HG03565 (cell line): ENCODE results near the gene ATG4A.

ENCODE experiments used
- ATAC-seq: cut with Tn5 transposase; IDR thresholded peaks from one replicate; pipeline ENCODE4 v1.9.1; 2021; ENCODE audit warnings: mild to moderate bottlenecking, moderate library complexity; ENCODE audit not compliant: unreplicated experiment

ATG4A gene, protein sequence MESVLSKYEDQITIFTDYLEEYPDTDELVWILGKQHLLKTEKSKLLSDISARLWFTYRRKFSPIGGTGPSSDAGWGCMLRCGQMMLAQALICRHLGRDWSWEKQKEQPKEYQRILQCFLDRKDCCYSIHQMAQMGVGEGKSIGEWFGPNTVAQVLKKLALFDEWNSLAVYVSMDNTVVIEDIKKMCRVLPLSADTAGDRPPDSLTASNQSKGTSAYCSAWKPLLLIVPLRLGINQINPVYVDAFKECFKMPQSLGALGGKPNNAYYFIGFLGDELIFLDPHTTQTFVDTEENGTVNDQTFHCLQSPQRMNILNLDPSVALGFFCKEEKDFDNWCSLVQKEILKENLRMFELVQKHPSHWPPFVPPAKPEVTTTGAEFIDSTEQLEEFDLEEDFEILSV

DNA sequence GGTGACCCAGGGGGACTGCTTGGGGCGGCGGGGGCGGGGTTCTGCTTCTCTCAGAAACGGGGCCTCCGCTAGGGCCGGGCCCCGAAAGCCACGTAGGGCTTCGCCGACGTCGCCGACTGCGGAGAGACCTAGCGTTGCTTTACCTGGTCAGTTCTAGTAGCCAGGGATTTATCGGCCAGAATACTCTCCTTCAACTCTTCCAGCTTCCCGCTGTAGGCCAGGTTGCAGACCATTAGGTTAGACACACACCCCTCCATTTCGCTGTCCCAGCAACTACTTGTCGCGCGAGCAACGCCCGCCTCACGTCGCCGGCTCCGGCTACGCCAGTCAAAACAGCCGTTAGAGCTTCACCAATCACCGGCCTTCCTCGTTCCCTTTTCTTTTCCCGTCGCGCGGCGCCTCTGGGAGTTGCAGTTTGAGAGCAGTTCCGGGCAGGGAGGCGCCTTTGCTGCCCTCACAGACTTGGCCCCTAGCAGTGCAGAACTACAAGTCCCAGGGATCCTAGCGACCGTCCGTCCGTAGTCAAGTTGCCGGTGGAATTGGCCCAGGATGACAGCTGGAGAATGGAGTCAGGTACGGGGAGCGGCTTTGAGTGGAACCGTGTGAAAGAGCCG lies at the start of gene ATG4A, which contains the start of gene PSMD10:
Gene ATG4A (plus strand): TSS at position 515 of the 614 bp plus-strand sequence. CDS start 49 bp downstream, at position 564.
Gene PSMD10 (minus strand): TSS at position 279 of the 614 bp plus-strand sequence. CDS start 22 bp downstream, at position 257.
- peak; percentile 95 for ATAC-seq

DNA sequence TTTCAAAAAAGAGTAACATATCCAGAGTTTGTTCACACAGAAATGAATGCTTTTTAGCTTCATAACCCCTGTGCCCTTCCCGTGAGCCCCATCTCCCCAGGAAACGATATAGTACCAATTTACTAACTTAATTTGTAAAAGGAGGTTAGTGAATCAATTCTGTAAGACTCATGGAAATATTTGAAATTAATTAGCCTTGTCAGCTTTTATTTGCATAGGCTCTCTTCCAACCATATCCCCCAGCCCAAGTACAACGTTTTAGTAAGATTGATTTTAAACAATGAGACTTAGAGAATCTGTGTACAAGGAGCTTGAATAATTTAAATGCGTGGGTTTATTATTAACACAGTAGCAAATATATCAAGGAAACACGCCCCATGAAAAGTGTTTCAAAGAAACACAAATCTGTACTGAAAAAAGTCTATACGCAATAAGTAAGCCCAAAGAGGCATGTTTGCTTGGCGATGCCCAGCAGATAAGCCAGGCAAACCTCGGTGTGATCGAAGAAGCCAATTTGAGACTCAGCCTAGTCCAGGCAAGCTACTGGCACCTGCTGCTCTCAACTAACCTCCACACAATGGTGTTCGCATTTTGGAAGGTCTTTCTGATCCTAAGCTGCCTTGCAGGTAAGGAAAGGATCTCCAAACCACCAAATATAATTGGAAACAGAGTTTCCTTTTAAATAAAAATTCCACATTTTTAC lies 46.9 kb upstream of the ATG4A start, which contains the start of gene VSIG1:
Gene VSIG1 (plus strand): TSS at position 512 of the 703 bp plus-strand sequence. CDS start 66 bp downstream, at position 578.
- ATAC-seq = no peak

DNA sequence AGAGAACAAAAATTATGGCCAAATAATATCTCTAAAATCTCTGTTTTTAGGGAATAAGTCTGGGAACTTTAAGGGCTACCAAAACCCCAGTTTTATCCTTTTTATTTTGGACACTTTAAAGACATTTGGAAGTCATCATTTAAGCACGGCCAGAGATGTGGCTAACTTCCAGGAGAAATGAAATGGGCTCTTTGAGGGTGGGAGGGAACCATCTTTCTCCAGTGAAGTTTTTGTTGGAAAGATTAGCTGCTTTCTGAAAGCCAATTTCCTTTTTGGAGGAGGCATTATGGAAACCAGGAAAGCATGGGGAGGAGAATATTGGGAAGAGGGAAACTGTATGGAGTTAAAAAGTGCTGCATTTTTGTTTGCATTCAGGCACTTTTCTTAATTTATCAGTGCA lies 41.9 kb upstream of the ATG4A start:
- no peak for ATAC-seq

DNA sequence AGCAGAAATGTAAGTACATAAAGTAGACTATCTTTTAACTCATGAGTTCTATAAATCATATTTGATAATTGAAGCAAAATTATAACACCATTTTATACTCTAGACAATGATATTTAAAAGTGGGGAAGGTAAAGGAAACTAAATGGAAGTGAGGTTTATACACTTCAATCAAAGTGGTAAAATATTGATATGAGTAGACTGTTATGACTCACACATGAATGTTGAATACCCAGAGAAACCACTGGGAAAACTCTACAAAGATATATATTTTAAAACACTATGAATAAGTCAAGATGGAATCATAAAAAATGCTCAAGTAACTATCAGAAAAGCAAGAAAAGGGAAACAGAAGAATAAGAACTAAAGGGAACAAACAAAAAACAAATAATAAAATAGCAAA lies 38.4 kb upstream of the ATG4A start:
- peak; percentile 46 for ATAC-seq

DNA sequence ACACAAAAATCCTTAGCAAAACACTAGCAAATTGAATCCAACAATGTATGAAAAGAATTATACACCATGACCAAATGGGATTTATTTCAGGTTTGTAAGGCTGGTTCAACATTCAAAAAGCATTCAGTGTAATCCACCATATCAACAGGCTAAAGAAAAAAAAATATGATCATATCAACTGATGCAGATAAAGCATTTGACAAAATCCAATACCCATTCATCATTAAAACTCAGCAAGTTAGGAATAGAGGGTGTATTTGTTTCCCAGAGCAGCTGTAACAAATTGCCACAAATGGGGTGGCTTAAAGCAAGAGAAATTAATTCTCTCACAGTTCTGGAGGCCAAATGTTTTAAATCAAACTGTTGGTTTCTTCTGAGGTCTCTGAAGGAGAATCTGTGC lies 36.0 kb upstream of the ATG4A start:
- ATAC-seq = no peak

DNA sequence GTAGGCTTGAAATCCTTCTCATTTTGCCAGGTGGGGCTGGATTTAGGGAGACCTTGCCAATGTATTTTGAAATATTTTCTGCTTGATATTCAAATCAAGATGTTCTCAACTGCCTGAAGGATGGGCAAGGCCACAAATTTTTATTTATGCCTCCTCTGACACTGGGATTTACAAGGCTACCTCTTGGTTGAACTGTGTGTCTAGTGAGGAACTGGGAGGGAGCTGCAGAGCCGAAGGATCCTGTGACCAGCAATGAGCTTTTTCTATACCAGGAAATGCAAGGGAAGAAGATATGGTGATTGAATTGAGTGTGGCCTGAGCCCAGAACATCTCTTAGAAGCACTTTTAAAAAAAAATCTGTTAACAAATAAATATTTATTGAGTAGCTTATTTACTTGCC lies 31.8 kb upstream of the ATG4A start:
- ATAC-seq = no peak

DNA sequence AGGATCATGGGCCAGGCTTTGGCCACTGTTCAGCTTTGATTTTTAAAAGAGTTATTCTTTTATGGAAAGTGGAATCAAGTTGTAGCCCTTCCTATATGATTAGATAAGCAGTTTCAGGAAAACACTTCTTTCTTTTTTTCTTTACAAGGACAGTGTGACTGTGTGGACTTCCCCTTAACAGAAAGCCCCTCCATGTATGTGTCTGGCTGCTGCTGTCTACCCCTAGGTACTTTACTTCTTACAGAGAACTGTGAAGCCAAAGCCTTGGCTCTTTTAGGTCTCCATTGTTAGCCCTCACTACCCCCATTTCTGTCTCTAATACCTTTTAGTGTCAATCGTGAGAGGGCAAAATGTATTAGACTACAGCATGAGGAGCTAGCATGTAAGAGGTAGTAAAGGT lies 27.6 kb upstream of the ATG4A start:
- no peak for ATAC-seq

DNA sequence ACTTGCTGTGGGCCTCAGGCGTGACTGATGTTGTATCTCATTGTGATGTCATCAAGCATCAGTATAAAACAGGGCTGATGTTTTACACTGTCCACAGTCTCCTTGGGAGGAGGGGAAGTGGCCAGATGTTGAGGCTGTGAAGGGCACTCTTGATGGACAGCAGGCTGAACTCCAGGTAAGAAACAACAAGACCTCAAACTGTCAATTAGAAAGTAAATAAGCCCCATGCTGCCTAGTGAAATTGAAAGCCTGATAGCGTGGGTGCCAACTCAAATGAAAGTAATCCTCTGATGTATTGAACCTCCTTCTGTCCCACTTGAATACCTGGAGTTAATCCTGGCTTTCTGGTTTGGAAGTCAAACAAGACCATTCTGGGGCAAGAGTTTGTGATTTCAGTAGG lies 27.0 kb upstream of the ATG4A start:
- peak; percentile 43 for ATAC-seq

DNA sequence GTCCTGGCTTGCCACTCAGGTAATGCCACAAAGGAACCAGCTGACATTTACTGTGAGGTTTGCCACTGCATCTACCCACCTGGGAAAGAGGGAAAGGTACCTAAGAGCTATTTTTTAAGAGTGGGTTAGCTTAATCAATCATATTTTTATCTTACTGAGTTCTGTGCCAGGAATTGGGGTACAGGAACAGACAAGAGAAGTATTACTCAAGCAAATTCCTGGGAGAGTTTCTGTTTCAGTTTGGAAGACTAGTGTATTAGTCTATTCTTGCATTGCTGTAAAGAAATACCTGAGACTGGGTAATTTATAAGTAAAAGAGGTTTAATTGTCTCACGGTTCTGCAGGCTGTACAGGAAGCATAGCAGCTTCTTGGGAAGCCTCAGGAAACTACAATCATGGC lies 23.5 kb upstream of the ATG4A start:
- no peak for ATAC-seq

DNA sequence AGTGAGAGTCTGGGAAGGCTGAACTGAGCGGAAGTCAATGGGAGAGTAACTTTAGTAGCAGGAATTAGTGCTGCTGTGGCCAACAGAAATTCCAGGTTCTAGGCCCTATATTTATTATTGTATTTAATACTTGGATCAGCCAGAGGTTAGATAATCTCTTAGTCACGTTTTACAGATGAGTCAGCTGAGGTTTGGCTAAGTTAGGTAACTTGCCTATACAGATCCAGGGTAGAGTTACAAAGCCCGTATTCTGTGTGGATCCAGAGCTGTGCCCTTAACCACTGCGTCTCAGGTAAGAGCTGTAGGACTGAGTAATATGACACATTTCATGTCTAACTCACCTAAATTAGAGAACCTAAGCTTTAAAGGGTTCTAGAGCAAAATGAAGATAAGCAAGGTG lies 20.7 kb upstream of the ATG4A start:
- no peak for ATAC-seq

DNA sequence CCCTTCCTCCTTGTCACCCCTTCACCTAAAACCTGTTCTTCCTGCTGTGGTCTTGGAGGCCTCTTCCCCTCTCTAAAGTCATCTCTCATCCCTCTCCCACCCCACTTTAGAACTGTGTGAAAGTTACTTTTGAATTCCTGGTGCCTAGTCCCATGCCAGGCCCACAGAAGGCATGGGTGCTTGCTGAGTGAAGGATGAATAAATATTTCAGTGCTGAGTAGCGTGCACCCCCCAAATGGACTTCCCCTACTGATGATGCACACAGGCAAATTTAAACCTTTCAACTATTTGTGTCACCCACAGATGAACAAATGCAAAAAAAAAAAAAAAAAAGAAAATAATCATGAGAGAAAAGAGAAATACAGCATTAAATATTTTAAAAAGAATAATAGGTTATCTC lies 20.0 kb upstream of the ATG4A start:
- ATAC-seq = no peak

DNA sequence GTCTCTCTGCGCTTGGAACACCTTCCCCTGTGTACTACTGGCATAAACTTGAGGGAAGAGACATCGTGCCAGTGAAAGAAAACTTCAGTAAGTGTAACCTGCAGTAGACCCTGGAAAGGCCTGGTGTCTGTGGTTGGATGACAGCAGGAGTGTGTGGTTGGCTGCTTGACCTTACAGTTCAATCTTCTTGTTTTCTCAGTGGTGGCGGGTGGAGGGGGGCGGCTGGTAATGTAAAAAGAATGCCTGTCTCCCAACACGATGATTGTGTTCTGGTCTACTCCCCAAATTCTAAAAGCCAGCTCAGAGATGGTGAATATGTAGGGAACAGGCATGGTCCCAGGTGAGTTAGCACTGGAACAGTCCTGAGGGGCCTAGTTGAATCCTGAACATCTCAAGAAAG lies 18.8 kb upstream of the ATG4A start:
- ATAC-seq = no peak

DNA sequence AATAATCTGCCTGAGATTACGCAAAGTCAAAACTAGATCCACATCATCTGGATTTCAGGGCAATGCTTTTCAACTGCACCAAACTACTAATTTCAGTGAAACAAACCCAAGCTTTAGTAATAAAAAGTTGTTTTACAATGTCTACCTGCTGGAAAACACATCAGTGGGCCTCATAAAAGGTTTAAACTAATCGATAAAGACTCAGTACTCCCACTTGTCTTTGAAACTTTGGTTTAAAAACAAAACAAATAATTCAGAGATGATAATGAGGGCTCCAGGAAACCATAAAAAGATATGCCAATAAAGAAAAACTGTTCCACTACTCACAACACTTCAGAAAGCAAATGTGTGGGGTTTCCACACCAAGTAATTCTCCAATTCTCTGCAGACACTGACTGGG lies 10.5 kb upstream of the ATG4A start:
- ATAC-seq = no peak

DNA sequence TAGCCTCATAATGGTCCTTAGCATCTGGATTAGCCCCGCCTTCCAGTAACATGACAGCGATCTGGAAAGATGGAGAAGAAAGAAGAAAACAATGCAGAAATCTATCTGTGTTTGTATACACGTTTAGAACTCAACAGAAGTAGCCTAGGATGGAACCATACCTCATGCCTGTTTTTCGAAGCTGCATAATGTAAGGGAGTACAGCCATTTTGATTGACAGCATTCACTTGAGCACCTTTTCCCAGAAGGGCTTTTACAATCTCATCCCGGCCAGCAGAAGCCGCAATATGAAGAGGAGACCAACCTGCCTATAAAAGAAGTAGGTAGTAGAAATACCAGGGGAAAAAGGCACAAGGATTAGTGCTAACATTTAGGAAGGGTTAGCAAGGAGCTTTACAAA lies 3.8 kb upstream of the ATG4A start:
- ATAC-seq = no peak

DNA sequence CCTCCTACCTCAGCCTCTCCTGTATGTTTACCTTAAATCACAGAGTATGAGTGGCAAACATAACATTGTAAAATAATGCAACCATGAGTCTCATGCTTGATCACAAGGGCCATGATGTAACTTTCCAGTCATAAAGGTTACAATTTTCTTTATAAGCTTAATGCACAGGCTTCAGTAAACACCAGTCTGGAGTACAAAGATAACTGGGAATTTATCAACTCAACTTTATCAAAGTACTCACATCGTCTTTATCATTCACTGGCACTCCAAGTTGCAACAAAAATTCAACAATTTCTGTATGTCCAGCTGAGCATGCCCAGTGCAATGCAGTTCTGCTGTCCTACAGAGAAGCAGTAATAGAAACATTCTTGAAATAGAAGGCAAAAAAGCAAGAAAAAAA lies 3.1 kb upstream of the ATG4A start:
- no peak for ATAC-seq

DNA sequence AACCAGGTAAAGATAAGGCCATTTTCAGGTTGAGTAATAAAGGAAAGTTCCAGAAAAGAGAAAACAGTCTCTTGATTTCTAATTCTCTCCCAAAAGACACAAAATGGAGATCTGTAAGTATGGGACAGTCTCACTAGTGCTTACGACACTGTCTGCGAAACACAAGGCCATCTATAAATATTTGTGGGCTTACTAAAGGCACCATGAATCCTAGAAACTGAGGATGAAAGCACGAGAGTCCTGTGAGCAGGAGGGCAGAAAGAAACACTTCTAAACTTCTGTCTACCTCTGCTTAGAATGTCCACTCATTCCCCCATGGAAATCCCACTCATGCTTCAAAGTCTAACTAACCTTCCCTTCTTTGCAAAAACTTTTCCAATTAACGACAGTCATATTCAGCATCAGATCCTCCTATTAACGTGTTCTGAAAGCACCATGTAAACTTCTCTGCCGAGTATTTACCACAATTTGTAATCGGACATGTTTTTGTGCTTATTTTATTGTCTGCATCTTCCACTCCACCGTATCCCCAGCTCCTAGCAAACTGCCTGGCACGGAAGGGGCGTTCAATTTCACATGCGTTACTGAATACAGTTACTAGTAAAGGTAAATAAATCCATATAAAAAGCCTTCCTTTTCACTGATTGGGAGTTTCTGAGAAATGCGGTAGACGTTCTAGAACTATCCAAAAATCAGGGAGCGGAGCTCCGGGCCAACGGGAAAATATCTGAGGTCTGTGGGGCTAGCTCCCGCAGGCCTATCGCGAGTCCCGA lies 901 bp upstream of the ATG4A start:
- no peak for ATAC-seq

DNA sequence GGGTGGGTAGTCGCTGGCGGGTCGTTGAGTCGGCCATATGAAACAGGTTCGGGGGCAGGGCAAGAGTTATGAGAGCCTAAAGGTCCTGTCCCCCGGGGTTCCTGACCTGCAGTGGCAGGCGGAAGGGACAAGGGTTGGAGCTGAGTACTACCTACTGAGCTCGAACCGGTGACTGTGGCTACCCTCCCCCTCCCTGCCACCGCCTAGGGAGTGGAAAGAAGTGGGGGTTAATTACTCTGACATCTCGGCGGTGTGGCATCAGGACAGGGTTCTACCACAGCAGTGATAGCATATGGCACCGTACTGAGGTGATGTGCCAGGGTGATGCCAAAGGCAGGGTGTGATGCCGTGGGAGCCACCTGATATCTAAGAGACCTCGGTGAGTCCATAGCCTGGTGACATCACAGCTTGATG lies 307 bp downstream of the ATG4A start:
- ATAC-seq = peak; percentile 22

DNA sequence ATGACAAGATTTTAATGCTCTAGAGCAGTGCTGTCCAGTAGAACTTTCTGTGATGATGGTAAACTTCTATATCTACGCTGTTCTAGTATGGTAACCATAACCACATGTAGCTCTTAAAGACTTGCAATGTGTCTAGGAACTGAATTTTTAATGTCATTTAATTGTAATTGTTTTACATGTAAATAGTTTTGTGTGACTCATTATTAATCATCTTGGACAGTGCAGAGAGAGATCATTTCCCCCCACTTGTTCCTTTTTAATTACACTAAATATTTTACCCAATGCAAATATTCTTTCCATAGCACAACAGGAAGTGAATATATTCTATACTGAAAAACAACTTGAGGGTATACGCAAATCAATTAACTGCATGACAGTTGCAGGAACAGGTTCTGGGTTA lies 5.8 kb downstream of the ATG4A start:
- ATAC-seq = no peak

DNA sequence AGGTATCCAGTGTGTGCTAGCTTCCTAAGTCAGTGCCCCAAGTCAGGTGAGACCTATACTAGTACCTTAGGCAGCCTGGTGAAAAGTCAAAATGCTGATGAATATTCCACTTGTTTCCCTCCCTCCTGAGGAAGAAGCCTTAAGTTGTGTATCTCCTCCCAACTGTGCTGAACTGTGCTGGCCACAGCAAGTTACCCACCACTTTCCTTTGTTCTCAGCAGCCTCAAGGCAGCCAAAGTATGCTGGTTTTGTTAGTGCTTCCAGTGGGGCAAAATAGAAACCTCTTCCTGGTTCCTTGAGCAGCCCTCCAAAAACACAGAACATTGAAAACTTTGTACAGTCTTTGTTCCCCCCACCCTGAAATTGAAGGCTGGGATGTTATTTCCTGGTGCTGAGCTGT lies 13.9 kb downstream of the ATG4A start:
- ATAC-seq = no peak

DNA sequence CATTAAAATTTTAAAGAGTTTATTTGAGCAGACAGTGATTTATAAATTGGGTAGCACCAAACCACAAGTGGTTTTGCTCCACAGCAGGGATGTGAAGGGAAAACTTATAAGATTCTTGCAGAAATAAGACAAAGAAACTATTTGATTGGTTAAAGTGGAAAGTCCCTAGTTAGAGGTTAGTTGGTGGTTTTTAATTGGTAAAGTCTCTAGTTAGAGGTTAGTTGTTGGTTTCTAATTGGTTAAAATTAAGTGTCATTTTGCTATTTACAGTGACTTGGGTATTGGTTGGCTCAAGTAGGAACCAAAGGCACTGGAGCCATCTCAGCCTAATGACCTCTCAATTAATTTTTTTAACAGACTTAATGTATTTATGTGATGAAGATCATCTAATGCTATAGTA lies 23.0 kb downstream of the ATG4A start:
- ATAC-seq = no peak

DNA sequence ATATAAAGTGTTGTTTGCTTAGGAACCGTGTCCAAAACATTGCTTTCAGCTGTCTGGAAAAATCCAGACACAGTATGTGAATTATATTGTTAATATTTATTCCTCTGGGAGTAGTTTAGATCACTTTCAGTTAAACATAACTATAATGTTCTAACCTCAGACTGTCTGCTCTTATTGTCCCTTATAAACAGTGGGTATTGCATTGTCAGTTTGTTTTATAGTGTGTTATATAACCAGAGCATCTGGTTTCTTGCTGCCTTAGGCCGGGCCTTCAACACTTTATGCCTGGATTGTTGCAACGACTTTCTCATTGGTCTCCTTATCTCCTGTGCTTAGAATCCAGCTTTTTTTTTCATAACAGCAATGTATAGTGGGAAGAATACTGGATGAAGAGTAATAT lies 26.4 kb downstream of the ATG4A start:
- ATAC-seq = no peak
